ENCODE measurements around the gene RBFOX1.

DNA sequence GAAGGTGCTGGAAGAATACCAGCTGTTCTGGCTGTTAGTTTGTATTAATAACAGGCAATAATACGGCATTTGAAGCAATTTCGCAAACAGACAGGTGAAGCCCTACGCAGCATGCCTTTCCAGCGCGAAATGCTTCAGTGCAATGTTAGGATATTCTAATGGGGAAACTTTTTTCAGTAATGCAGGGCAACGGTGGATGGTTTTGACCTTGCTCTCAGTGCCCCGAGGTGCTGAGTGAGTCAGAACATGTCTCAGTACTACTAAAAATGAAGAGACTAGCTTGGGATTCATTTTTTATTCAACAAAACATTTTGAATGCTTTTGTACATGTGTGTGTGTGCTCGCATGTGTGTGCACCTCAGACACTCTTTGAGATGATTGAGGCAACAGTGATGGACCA, 172.2 kb downstream of the RBFOX1 start:
- TF ChIP-seq YY1 (IDR thresholded peaks at IDR 0.05; ENCODE audit: low read depth) (no peak), FOSL2 (IDR thresholded peaks at IDR 0.05; ENCODE audit: borderline replicate concordance, low read depth) (no peak), EP300 (IDR thresholded peaks at IDR 0.05; ENCODE audit: borderline replicate concordance in 1 of 2, low read depth in 1 of 2, low read length in 1 of 2) (no peak), RXRA (IDR thresholded peaks at IDR 0.05; ENCODE audit: borderline replicate concordance, low read depth) (no peak), FOXJ3 (CRISPR knock-in tag; IDR thresholded peaks at IDR 0.05) (no peak)
- TF ChIP-seq, protein P1, sequence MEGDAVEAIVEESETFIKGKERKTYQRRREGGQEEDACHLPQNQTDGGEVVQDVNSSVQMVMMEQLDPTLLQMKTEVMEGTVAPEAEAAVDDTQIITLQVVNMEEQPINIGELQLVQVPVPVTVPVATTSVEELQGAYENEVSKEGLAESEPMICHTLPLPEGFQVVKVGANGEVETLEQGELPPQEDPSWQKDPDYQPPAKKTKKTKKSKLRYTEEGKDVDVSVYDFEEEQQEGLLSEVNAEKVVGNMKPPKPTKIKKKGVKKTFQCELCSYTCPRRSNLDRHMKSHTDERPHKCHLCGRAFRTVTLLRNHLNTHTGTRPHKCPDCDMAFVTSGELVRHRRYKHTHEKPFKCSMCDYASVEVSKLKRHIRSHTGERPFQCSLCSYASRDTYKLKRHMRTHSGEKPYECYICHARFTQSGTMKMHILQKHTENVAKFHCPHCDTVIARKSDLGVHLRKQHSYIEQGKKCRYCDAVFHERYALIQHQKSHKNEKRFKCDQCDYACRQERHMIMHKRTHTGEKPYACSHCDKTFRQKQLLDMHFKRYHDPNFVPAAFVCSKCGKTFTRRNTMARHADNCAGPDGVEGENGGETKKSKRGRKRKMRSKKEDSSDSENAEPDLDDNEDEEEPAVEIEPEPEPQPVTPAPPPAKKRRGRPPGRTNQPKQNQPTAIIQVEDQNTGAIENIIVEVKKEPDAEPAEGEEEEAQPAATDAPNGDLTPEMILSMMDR (IDR thresholded peaks at IDR 0.05), result no peak

All from SK-N-SH (cell line).